ENCODE measurements around the gene KLHL26. TPM values are rescaled to one million over a fixed set of nuclear protein-coding genes. Genes with fewer than 3 reads are reported as not detected.
A peak's percentile ranks its signal among the peaks of the same experiment; 100 is the strongest.

The KLHL26 gene
- total RNA-seq, 1 experiment from 2014 or later = 10.7 TPM

DNA sequence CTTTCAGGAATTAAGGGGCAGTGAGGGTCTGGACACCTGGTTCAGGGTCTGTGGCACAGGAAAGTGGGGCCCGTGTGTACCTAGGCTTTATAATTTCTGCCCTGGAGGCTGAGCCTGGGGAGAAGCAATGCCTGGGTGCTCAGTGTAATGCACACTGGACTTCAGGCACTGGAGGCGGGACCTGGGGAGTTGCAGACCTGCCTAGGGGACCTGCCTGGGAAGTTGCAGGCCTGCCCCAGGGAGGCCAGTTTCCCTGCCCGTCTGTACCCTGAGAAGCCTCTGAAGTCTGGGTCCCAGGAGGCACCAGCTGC lies 26.6 kb upstream of the KLHL26 start:
- peaks cover 78% of the 10 kb centered on the region for H3K27me3 ChIP-seq (ENCODE audit: insufficient read depth, low read length)
- peaks cover 0 to 2% of the 10 kb centered on the region in 2 experiments; a peak in 2 of 5 replicates for H3K9me3 Mint-ChIP-seq
- no peak overlapping the region for H3K56ac ChIP-seq (ENCODE audit: insufficient read length, low read depth, low read length)
- H3K4me3 Mint-ChIP-seq = peak overlapping the region; percentile 30 to 60; a peak in 2 of 5 replicates
- H3K79me2 ChIP-seq (ENCODE audit: insufficient read depth, low read length) = no peaks in the 10 kb centered on the region
- no peak overlapping the region for H2BK120ac ChIP-seq (ENCODE audit: low read depth, low read length, poor library complexity, severe bottlenecking)
- H3T11ph ChIP-seq (ENCODE audit: low read length) = no peak overlapping the region
- H2AFZ ChIP-seq (ENCODE audit: low read length) = no peak overlapping the region
- H3K4me2 ChIP-seq (ENCODE audit: insufficient read depth, insufficient read length, low read length) = peak overlapping the region; percentile 44
- H4K8ac ChIP-seq (replicated peaks; ENCODE audit: insufficient read length, low read depth, low read length) = no peak overlapping the region
- no peak overlapping the region for H2AK5ac ChIP-seq (ENCODE audit: insufficient read length, low read length)
- H3K23ac ChIP-seq (ENCODE audit: insufficient read length, low read depth, low read length) = no peak overlapping the region
- H4K20me1 ChIP-seq (ENCODE audit: control insufficient read depth, insufficient read depth, insufficient read length) = no peaks in the 10 kb centered on the region
- peaks cover 86% of the 10 kb centered on the region for H3K27me3 Mint-ChIP-seq (ENCODE audit: low read depth)
- no peak overlapping the region for H2BK20ac ChIP-seq (ENCODE audit: low read depth, low read length, poor library complexity, severe bottlenecking)
- H3K9ac ChIP-seq (ENCODE audit: extremely low read depth, insufficient read length, low read length) = no peak overlapping the region
- no peak overlapping the region for H3K14ac ChIP-seq (ENCODE audit: insufficient read depth, low read length)
- no peak overlapping the region; the same call in 1 of the 2 replicates for H2BK15ac ChIP-seq (ENCODE audit: low read depth, low read length)
- H4K91ac ChIP-seq (ENCODE audit: insufficient read length, low read depth, low read length) = no peak overlapping the region
- peaks cover 17% of the 10 kb centered on the region for H3K4me1 ChIP-seq (ENCODE audit: insufficient read depth, low read length)
- H2BK5ac ChIP-seq (ENCODE audit: insufficient read length, low read length) = no peak overlapping the region
- TF ChIP-seq CTCF (conservative IDR thresholded peaks at IDR 0.05) = no peak
- H3K4me1 Mint-ChIP-seq = peaks cover 45 to 58% of the 10 kb centered on the region in 2 experiments
- H3K27ac Mint-ChIP-seq = no peak overlapping the region
- no peak overlapping the region for H3K27ac ChIP-seq (ENCODE audit: insufficient read length, low read depth, low read length)
- H3K23me2 ChIP-seq (ENCODE audit: insufficient read length, low read depth, low read length, poor library complexity, severe bottlenecking) = peaks cover 27% of the 10 kb centered on the region
- no peak overlapping the region for H3K18ac ChIP-seq (ENCODE audit: insufficient read length, low read depth, low read length)
- WGBS (ENCODE audit: extremely low coverage, insufficient read length, low lambda C conversion rate) = no CpG with 5 or more reads among the region's 3 CpGs
- H3K4ac ChIP-seq (ENCODE audit: low read depth, low read length) = no peak overlapping the region
- peaks cover 0 to 2% (median 0%) of the 10 kb centered on the region in 3 experiments; a peak in 3 of 7 replicates for H3K36me3 Mint-ChIP-seq (ENCODE audit: insufficient read depth in 1 of 3, low read depth in 3 of 3)
- no peak for DNase-seq
- no peaks in the 10 kb centered on the region for H3K9me3 ChIP-seq (ENCODE audit: control insufficient read depth, low read depth, low read length)
- H4K5ac ChIP-seq (ENCODE audit: insufficient read length, low read depth, low read length) = no peak overlapping the region
- H3K79me1 ChIP-seq (ENCODE audit: insufficient read depth, low read depth, low read length, poor library complexity, severe bottlenecking) = no peaks in the 10 kb centered on the region
- no peak overlapping the region for H2BK12ac ChIP-seq (ENCODE audit: insufficient read length, low read depth, low read length)

All from H9 (cell line).